Activated T-cell treated with anti-CD3 and anti-CD28 coated beads, Interleukin-2, amount 50 U/mL, for 4 hours (primary cell): ENCODE measurements around the gene GIPC2. TPM values are rescaled to one million over a fixed set of nuclear protein-coding genes. Genes with fewer than 3 reads are reported as not detected.
"Not testable (repeated sequence)": the region's sequence is repeated elsewhere in the genome, so short reads cannot be mapped to it uniquely, and the experiment has no call there.

Source experiments
- ATAC-seq, 2 donors: fragments of 200-7000 bp; cut with Tn5 transposase; one replicate each; pipeline ENCODE4 v1.10.0; 2021
- DNase-seq: peaks from one replicate; pipeline ENCODE4 v3.0.0-alpha.2; 2020
- H3K27me3 Mint-ChIP-seq: one replicate; pipeline ENCODE4 v1.8.0; 2021; ENCODE audit warnings: low read depth, mixed read lengths
- H3K36me3 Mint-ChIP-seq: one replicate; pipeline ENCODE4 v1.8.0; 2022; ENCODE audit warnings: mixed read lengths; ENCODE audit not compliant: insufficient read depth
- H3K4me1 Mint-ChIP-seq: one replicate; pipeline ENCODE4 v1.8.0; 2021; ENCODE audit warnings: low read depth, mixed read lengths
- H3K4me3 Mint-ChIP-seq: one replicate; pipeline ENCODE4 v1.8.0; 2021; ENCODE audit warnings: mild to moderate bottlenecking, moderate library complexity, mixed read lengths
- H3K9me3 Mint-ChIP-seq: one replicate; pipeline ENCODE4 v1.8.0; 2021; ENCODE audit warnings: mixed read lengths
- total RNA-seq, 3 donors: library from RNA; stranded (reverse); gene quantifications; one replicate each; pipeline ENCODE4 v1.2.1, GENCODE V29; 2021

GIPC2 gene
- total RNA-seq, 3 donors from 2014 or later, result 0.11 to 0.35 TPM; not detected in 1

DNA sequence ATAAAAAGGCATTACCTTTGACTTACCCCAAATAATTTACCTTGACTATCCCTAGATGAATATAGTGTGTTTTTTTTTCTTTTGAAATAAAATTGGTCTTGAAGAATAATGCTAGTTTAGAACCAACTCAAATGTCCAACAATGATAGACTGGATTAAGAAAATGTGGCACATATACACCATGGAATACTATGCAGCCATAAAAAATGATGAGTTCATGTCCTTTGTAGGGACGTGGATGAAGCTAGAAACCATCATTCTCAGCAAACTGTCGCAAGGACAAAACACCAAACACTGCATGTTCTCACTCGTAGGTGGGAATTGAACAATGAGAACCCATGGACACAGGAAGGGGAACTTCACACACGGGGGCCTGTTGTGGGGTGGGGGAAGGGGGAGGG is 63.9 kb downstream of the GIPC2 start:
- H3K27me3 Mint-ChIP-seq, DNase-seq: not testable (repeated sequence)

DNA sequence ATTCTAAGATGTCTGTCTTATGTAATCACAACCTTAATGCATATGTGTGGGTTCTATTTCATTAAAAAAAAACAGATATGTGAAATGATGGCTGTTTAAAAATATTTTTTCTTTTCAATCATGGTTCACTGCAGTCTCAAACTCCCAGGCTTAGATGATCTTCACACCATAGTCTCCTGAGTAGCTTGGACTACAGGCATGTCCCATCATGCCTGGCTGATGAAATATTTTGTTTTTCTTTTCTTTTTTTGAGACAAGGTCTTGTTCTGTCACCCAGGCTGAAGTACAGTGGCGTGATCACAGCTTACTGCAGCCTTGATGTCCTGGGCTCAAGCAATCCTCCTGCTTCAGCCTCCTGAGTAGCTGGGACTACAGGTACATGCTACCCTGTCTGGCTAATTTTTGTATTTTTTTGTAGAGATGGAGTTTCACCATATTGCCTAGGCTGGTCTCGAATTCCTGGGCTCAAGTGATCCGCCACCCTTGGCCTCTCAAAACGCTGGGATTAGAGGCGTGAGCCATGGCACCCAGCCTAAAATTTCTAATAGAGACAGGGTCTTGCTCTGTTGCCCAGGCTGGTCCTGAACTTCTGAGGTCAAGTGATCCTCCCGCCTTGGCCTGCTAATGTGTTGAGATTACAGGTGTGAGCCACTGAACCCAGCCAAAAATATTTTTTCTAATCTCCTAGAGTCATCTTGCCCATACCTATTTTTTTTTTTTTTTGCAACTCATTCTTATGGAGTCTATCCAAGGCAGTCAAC is 67.6 kb downstream of the GIPC2 start:
- no peak for ATAC-seq
- no peak overlapping the region for H3K4me3 Mint-ChIP-seq
- H3K4me1 Mint-ChIP-seq, result no peaks in the 10 kb centered on the region
- peaks cover 2% of the 10 kb centered on the region for H3K27me3 Mint-ChIP-seq
- no peaks in the 10 kb centered on the region for H3K9me3 Mint-ChIP-seq
- DNase-seq, result no peak
- H3K36me3 Mint-ChIP-seq, result no peaks in the 10 kb centered on the region

More for the DNA sequence above, 63.9 kb downstream of the GIPC2 start:
- H3K4me3 Mint-ChIP-seq, H3K4me1 Mint-ChIP-seq, H3K36me3 Mint-ChIP-seq, ATAC-seq, H3K9me3 Mint-ChIP-seq: not testable (repeated sequence)

DNA sequence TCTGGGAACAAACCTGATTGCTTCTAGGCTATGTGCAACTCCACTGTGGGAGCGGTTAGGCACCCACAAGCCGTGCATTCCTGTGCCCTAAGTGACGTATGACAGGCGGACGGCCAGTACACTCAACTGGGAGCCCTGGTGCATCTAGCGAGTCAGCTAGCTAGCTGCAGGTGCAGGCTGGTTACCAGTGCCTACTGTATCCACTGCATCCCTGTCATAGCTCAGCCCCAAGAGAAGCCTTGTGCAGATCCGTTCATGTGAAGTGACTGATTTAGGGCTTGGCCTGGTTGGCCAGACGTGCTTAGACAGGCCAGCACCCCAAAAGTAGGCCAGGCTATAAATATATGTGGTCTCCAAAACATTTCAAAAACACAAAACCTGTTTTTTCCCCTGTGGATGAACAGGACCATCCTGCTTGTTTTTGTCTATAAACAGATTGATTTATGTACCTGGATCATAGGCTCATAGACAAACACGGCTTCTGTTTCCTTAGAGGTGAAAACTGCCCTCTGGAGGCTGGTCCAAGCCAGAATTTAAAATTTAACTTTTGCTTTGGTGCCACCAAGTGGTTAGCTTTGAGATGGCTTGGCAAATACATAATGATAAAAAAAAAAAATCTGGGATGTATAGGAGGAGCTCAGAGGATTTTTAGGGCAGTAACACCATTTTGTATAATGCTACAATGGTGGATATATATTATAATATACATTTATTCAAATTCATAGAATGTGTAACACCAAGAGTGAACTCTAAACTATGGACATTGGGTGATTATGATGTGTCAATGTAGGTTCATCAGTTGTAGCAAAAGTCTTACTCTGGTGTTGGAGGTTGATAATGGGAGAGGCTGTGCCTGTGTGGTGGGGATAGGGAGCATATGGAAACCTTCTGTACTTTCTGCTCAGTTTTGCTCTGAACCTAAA is 68.5 kb downstream of the GIPC2 start:
- H3K4me1 Mint-ChIP-seq, result no peaks in the 10 kb centered on the region
- H3K9me3 Mint-ChIP-seq, result no peaks in the 10 kb centered on the region
- no peak overlapping the region for H3K4me3 Mint-ChIP-seq
- H3K36me3 Mint-ChIP-seq, result no peaks in the 10 kb centered on the region
- peaks cover 4% of the 10 kb centered on the region for H3K27me3 Mint-ChIP-seq
- DNase-seq, result peak; percentile 43
- peak; percentile 82 to 88 for ATAC-seq

DNA sequence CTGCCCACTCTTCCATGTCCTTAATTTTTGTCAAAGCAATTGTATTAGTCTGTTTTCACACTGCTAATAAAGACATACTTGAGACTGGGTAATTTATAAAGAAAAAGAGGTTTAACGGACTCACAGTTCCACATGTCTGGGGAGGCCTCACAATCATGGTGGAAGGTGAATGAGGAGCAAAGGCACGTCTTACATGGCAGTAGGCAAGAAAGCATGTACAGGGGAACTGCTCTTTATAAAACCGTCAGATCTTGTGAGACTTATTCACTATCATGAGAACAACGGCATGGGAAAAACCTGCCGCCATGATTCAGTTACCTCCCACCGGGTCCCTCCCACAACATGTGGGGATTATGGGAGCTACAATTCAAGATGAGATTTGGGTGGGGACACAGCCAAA is 74.7 kb downstream of the GIPC2 start:
- not testable (repeated sequence) for H3K4me3 Mint-ChIP-seq, ATAC-seq, H3K4me1 Mint-ChIP-seq, H3K27me3 Mint-ChIP-seq, H3K36me3 Mint-ChIP-seq, DNase-seq, H3K9me3 Mint-ChIP-seq

DNA sequence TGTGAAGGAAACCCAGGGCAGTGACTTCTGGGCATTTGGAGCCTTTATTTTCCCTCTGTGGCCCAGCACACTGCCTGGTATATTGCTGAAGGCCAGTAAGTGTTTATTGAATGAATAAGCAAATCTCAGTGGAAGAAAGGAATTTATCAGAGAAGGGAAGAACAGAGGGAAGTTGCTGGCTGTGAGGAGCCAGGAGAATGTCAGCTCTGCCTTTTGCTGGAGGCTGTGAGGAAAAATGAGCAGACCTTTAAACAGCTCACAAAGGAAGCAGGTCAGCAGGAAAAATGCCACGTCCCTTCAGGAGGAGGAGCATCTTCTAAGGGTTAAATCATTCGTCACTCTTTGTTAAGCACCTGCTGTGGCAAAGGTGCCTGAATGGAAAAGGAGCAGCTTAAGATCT is 75.9 kb downstream of the GIPC2 start:
- DNase-seq (no peak), ATAC-seq (no peak)
- Mint-ChIP-seq H3K4me3 (no peak overlapping the region), H3K4me1 (no peaks in the 10 kb centered on the region), H3K27me3 (peaks cover 4% of the 10 kb centered on the region), H3K9me3 (no peaks in the 10 kb centered on the region), H3K36me3 (no peaks in the 10 kb centered on the region)

DNA sequence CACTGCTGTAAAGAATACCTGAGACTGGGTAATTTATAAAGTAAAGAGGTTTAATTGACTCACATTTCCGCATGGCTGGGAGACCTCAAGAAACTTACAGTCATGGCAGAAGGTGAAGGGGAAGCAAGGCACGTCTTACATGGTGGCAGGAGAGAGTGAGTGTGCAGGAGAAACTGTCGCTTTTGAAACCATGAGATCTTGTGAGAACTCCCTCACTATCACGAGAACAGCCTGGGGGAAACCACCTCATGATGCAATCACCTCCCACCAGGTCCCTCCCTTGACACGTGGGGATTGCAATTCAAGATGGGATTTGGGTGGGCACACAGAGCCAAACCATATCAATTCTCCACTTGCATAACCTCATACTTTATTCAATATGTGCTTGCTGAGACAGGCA is 76.6 kb downstream of the GIPC2 start:
- Mint-ChIP-seq H3K36me3 (no peaks in the 10 kb centered on the region), H3K9me3 (no peaks in the 10 kb centered on the region), H3K27me3 (peaks cover 4% of the 10 kb centered on the region), H3K4me3 (no peak overlapping the region), H3K4me1 (no peaks in the 10 kb centered on the region)
- DNase-seq (no peak), ATAC-seq (peak in 1 of 2 donors; percentile 38)

DNA sequence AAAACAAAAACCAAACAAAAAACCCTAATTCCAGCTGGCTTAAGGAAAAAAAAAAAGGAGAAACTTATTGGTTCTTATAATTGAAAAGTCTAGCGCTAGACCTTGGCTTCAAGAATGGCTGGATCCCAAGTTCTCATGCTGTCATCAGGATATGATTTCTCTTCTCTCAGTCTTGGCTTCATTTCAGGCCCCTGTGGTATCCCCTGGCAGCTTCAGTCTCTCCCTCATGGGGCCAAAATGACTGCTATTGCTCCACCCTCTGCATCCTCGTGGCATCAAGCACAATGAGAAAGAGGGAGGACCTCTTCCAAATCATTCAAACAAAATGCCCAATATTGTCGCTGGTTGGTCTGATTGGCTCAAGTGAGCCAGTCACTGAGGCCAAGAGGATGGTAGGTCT is 80.7 kb downstream of the GIPC2 start:
- Mint-ChIP-seq H3K36me3 (no peaks in the 10 kb centered on the region), H3K27me3 (no peaks in the 10 kb centered on the region), H3K4me3 (no peak overlapping the region), H3K9me3 (no peaks in the 10 kb centered on the region), H3K4me1 (no peaks in the 10 kb centered on the region)
- DNase-seq (no peak), ATAC-seq (no peak)

DNA sequence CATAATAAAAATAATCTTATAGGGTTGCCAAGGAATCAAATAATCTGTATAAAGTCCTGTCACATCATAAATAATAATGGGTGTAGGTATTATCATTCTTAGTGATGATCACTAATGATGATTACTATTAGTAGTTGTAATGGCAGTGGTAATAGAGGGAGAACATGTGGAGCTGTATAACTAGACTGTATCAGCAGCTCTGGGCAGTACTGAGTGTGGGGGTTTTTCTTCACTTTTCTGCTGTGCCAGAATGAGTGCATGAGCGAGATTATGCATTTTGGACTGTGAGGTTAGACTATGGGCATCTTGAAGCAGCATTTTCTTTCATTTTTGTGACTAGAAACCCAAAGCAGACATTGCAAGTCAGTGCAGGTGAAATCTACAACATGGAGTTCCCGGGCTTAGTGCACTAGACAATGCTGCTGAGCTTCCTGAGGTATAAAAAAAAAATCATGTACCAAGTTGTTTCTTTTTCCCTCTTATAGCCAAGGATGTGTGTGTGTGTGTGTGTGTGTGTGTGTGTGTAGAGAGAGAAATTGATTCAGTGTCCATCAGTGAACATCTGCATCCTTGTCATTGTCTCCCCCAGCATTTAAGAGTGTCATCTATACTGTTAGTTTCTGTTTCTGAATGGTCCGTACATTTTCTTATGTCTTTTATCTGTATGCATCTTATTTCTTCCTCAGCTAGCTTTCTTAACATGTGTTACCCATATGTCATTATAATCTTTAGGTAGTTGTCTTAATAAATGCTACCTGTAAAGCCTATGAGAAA is 86.6 kb downstream of the GIPC2 start:
- DNase-seq (no peak), ATAC-seq (no peak)
- no peaks in the 10 kb centered on the region for H3K27me3 Mint-ChIP-seq
- no peaks in the 10 kb centered on the region for H3K4me1 Mint-ChIP-seq
- no peaks in the 10 kb centered on the region for H3K9me3 Mint-ChIP-seq
- H3K4me3 Mint-ChIP-seq, result no peak overlapping the region
- H3K36me3 Mint-ChIP-seq, result no peaks in the 10 kb centered on the region

DNA sequence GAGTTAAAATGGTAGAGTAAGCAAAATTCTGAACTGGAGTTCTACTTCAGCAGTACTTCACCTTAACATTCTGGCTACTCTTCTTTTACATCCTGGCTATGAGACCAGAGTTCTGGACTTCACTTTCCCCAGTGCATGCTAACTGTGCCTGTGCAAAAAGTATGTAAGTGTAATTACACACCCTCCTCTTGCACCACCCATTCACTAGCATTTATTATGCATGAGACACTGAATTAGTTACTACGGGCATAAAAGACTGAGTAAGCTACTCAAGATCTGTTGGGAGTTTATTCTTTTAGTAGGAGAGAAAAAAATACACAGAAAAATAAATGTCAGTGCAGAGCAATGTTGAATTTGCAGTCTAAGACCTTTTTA is 87.2 kb downstream of the GIPC2 start:
- Mint-ChIP-seq H3K36me3 (no peaks in the 10 kb centered on the region), H3K4me3 (no peak overlapping the region), H3K9me3 (no peaks in the 10 kb centered on the region), H3K27me3 (no peaks in the 10 kb centered on the region), H3K4me1 (no peaks in the 10 kb centered on the region)
- no peak for DNase-seq
- no peak for ATAC-seq

DNA sequence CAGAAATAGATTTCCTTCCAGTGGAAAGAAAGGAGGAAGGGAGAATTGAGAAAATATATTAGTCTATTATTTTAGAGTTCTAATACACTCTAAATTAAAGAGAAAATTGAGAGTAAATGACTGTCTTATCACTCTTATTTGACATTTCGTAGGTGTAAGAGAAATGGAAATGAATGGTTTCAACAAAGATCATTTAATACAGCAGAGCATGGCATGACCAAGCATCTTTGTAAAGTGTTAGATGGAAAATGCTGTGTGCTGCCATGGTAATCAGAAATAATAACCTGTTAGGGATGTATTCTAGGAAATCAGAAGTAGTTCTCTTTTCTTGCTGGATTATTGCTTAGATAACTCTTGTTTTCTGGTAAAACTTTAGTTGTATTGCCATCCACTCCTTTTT is 90.9 kb downstream of the GIPC2 start:
- ATAC-seq (no peak), DNase-seq (no peak)
- Mint-ChIP-seq H3K36me3 (no peaks in the 10 kb centered on the region), H3K27me3 (no peaks in the 10 kb centered on the region), H3K9me3 (no peaks in the 10 kb centered on the region), H3K4me3 (no peak overlapping the region), H3K4me1 (peaks cover under 1% of the 10 kb centered on the region)

DNA sequence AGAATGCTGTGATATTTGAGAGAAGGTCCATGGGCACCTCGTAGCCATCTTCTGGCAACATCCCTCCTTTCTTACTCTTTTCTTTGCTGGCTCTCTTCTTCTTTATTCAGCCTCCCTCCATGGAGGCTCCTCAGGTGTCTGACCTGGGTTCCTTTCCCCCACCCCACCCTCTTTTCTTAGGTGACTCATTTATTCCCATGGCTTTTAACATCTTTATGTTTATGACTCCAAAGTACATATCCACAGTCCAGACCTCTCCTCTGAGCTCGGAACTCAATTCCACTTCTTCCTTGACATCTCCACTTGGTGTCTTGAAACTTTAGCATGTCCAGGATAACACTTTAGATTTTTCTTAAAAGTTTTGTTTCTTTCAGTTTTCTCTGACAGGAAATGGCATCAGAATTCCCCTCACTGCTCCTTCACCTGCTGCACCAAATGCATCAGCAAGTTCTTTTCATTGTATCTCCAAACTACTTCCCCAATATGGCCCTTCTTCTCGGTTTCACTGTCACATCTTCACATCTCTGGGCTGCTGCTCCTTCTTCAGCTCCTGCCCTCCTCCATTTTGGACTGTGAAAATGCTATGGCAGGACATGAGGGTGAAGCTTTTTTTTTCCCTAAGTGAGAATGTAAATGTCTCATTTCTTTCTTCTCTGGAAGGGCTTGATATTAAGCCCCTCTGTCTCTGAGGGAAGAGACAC is 95.9 kb downstream of the GIPC2 start:
- H3K4me3 Mint-ChIP-seq, result no peak overlapping the region
- H3K36me3 Mint-ChIP-seq, result no peaks in the 10 kb centered on the region
- peaks cover 14% of the 10 kb centered on the region for H3K4me1 Mint-ChIP-seq
- DNase-seq (no peak), ATAC-seq (no peak)
- no peaks in the 10 kb centered on the region for H3K9me3 Mint-ChIP-seq
- H3K27me3 Mint-ChIP-seq, result peaks cover 2% of the 10 kb centered on the region

DNA sequence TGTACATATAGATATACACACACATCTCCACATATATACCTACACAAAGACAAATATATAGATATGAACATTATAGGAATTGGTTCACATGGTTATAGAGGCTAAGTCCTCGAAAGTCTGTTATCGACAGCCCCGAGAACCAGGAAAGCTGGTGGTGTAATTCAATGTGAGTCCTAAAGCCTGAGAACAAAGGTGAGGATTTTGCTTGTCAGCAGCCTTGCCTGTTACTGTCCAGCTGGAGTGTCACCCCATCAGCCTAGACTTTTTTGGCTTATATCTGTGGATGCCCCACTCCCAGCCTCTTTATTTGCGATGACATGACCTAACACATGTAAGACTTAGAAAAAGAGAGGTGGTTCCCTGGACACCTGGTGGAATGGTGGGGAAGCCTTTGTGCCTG is 97.0 kb downstream of the GIPC2 start:
- H3K9me3 Mint-ChIP-seq, result no peaks in the 10 kb centered on the region
- H3K4me1 Mint-ChIP-seq, result peaks cover 14% of the 10 kb centered on the region
- peaks cover 6% of the 10 kb centered on the region for H3K27me3 Mint-ChIP-seq
- no peaks in the 10 kb centered on the region for H3K36me3 Mint-ChIP-seq
- no peak for DNase-seq
- peak overlapping the region; percentile 70 for H3K4me3 Mint-ChIP-seq
- ATAC-seq, result no peak

DNA sequence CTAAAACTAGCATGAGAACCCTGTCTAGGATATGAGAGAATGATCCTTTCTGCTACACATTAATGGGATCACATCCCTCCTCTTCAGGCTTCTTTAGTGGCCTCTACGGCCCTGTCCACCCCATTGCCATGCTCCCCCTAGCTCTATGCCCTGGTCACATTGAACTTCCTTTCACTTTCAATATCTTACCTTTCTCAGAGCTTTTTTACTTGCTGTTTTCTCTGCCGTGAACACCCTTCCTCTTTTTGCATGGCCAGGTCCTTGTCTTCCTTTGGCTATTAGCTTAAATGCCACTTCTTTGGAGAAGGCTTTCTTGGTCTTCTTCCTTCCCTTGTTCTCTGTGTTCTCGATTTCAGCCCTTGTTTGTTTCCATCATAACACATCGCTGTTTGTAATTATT is 97.4 kb downstream of the GIPC2 start:
- Mint-ChIP-seq H3K27me3 (peaks cover 10% of the 10 kb centered on the region), H3K4me3 (peak overlapping the region; percentile 70), H3K9me3 (no peaks in the 10 kb centered on the region), H3K4me1 (peaks cover 14% of the 10 kb centered on the region), H3K36me3 (no peaks in the 10 kb centered on the region)
- DNase-seq, result no peak
- peak; percentile 54 to 60 for ATAC-seq

DNA sequence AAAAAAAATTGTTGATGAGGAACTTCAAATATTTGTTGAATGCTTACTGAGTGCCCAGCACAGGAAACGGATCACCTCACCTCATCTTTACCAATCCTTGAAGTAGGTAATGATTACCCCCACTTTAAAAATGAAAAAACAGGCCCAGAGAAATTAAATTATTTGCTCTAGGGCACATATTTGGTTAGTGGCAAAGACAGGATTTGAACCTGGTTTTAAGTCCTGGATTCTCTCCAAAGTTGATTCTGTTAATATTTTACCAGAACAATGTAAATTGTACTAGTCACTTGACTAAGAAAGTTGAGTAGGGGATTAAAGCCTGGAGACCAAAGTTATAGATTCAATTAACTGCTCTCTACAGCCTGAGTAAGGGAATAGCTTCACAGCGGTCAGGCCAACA is 97.9 kb downstream of the GIPC2 start:
- Mint-ChIP-seq H3K27me3 (peaks cover 14% of the 10 kb centered on the region), H3K4me1 (peaks cover 14% of the 10 kb centered on the region), H3K36me3 (no peaks in the 10 kb centered on the region), H3K9me3 (no peaks in the 10 kb centered on the region), H3K4me3 (peak overlapping the region; percentile 70)
- DNase-seq (no peak), ATAC-seq (no peak)
